ENCODE data around the gene METTL22.

The METTL22 gene

GRCh38 chr16:8696880-8697279 is 75.4 kb downstream of the METTL22 start:
- DNase-seq (ENCODE audit: extremely low read depth, low read depth), result no peak
- no peak for TF ChIP-seq CTCF (IDR thresholded peaks at IDR 0.05; ENCODE audit: low read depth, low read length, missing control alignments)

GRCh38 chr16:8697965-8698364 is 76.5 kb downstream of the METTL22 start:
- no peak for DNase-seq (ENCODE audit: extremely low read depth, low read depth)
- no peak for TF ChIP-seq CTCF (IDR thresholded peaks at IDR 0.05; ENCODE audit: low read depth, low read length, missing control alignments)
- H3K4me3 ChIP-seq (replicated peaks; ENCODE audit: low read depth, low read length), result no peak overlapping the region

More at GRCh38 chr16:8696880-8697279, 75.4 kb downstream of the METTL22 start:
- no peak overlapping the region for H3K4me3 ChIP-seq (replicated peaks; ENCODE audit: low read depth, low read length)

All from HFF-Myc (cell line).